DOHH2 (cell line): ENCODE measurements around the gene UNC80.

ENCODE experiments used
- CTCF ChIP-seq: fragments of 200-600 bp; sonication (generic); IDR thresholded peaks from one replicate; pipeline ENCODE4 v1.5.1; 2014; ENCODE audit warnings: antibody characterized with exemption, mild to moderate bottlenecking, low read depth, low read length; ENCODE audit not compliant: poor library complexity, severe bottlenecking
- EZH2phosphoT487 ChIP-seq: fragments of 200-600 bp; sonication (generic); IDR thresholded peaks from 2 replicates; pipeline ENCODE4 v1.6.1; 2017; ENCODE audit warnings: borderline replicate concordance, mild to moderate bottlenecking, antibody characterized with exemption, low read length, moderate library complexity, mixed read lengths

DNA sequence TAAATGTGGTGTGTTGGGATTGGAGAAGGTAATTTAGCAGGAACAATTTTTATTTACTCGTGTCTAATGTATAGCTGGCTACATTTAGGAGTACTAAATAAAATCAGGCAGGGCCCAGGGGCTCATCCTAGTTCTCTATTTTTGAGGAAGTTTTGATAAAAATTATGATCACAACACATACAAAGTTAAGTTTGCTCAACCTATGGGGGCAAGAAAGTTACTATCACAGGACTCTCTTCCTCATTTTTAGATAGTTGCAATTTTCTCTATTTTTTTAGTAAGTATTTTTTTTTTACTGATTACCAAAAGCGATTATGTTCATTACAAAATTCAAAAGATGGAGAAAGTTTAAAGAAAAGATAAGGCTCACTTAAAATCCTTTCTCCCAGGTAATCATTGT is 170.8 kb downstream of the UNC80 start:
- TF ChIP-seq CTCF (no peak), EZH2phosphoT487 (no peak)
